HUES6 (cell line): ENCODE measurements around the gene CNPY1.
"Not testable (repeated sequence)": the region's sequence is repeated elsewhere in the genome, so short reads cannot be mapped to it uniquely, and the experiment has no call there.

Experiments
- H3K27ac ChIP-seq: 2 replicates; pipeline ENCODE4 v1.7.0; 2013; ENCODE audit warnings: low read depth, mild to moderate bottlenecking, low read length, inconsistent platforms
- H3K27me3 ChIP-seq: 2 replicates; pipeline ENCODE4 v1.6.1; 2013; ENCODE audit warnings: low read length; ENCODE audit not compliant: control insufficient read depth, insufficient read depth
- H3K36me3 ChIP-seq: 2 replicates; pipeline ENCODE4 v1.6.1; 2013; ENCODE audit warnings: low read length; ENCODE audit not compliant: control insufficient read depth, insufficient read depth
- H3K4me1 ChIP-seq: 2 replicates; pipeline ENCODE4 v1.6.1; 2013; ENCODE audit warnings: low read length; ENCODE audit not compliant: control insufficient read depth, insufficient read depth
- H3K4me3 ChIP-seq: 2 replicates; pipeline ENCODE4 v1.5.1; 2013; ENCODE audit warnings: low read depth, low read length
- H3K9ac ChIP-seq: one replicate; pipeline ENCODE4 v1.6.1; 2013; ENCODE audit warnings: mild to moderate bottlenecking, low read length
- H3K9me3 ChIP-seq: 2 replicates; pipeline ENCODE4 v1.6.1; 2013; ENCODE audit warnings: low read depth, low read length; ENCODE audit not compliant: control insufficient read depth, insufficient read depth

CNPY1 gene

DNA sequence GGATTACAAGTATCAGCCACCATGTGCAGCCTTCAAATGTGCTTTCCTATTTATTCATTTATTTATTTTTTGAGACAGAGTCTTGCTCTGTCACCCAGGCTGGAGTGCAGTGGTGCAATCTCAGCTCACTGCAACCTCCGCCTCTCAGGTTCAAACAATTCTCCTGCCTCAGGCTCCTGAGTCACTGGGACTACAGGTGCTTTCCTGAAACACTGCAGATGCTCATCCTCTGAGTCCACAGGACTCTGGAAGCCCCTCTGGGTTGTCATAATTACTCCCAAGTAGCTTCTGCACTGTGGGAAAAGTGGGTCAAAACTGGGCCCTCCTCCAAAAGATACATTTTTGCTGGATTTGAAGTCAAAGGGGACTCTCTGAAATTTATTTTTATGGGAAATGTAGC lies at the start of gene CNPY1:
Gene CNPY1 (minus strand): TSS at position 111 of the 400 bp plus-strand sequence. CDS start 630 bp downstream, outside the sequence.
- H3K9me3 ChIP-seq, H3K4me3 ChIP-seq, H3K36me3 ChIP-seq, H3K4me1 ChIP-seq, H3K27ac ChIP-seq, H3K27me3 ChIP-seq, H3K9ac ChIP-seq: not testable (repeated sequence)

DNA sequence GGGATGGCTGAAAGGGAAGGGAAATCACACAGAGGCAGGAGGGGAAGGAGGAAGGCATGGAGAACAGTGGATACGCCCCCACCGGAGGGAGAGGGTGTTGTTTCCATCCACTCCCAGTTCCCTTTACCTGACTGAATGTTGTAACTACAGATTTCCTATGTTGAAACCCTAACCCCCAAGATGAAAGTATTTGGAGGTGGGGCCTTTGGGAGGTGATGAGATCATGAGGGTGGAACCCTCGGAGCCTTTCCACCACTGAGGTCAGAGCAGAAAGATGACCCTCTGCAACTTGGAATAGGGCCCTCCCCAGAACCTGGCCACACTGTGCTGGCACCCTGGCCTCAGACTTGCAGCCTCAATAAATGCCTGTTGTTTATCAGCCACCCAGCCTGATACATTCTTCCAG lies 48.6 kb upstream of the CNPY1 start:
- Histone ChIP-seq H3K4me3 (no peak overlapping the region), H3K27me3 (no peaks in the 10 kb centered on the region), H3K9ac (no peak overlapping the region), H3K4me1 (peaks cover 21% of the 10 kb centered on the region), H3K36me3 (no peaks in the 10 kb centered on the region), H3K27ac (no peak overlapping the region), H3K9me3 (no peaks in the 10 kb centered on the region)

DNA sequence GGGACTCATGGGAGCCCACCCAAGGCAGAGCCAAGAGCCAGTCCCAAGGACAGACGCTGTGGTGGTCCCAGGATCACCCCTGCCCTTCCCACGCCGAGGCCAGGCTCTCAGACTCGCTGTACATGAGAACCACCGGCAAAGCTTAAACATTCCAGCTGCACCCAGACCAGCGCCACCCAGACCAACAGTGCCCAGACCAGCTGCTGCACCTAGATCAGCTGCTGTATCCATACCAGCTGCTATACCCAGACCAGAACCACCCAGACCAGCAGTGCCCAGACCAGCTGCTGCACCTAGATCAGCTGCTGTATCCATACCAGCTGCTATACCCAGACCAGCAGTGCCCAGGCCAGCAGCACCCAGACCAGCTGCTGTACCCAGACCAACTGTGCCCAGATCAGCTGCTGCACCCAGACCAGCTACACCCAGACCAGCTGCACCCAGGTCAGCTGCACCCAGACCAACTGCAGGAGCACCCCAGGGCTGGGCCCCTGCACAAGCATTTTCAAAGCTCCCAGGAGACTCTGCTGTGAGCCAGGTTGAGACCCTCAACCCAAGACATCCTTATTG lies 47.9 kb upstream of the CNPY1 start:
- Histone ChIP-seq H3K4me1 (peaks cover 21% of the 10 kb centered on the region), H3K36me3 (no peaks in the 10 kb centered on the region), H3K9me3 (no peaks in the 10 kb centered on the region), H3K9ac (no peak overlapping the region), H3K27ac (no peak overlapping the region), H3K27me3 (no peaks in the 10 kb centered on the region), H3K4me3 (no peak overlapping the region)

DNA sequence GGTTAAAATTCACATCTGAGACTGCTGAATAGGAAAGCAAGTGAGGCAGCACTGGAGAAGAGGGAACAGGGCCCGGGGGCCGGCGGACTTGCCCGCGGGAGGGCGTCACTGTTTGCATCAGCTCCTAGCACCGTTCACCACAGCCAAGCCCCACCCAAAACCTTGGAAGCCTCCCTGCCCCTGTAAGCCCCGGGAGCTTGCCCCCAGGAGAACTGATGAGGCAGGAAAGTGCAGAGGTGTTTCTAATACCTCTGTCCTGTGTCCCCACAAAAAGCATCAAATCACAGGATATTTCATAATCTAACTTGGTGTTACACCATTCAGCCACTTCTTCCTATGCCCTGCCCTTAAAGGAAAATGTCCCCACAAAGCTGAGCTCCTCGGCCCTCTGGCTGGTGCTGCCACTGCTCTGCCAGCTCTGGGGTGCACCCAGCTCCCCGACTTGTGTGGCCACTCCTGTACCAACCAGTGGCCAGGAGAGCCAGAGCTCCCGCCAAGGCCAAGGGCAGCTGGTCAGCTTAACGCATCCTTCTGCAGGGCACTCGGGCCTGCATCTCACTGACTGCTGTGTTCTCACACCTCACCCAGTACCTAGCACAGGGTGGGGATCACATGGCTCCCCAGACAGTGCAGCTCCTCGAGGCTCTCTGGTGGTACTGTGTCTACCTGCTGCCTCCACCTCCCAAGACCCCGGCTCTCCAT lies 47.3 kb upstream of the CNPY1 start:
- H3K4me3 ChIP-seq: no peak overlapping the region
- H3K9ac ChIP-seq: no peak overlapping the region
- no peaks in the 10 kb centered on the region for H3K27me3 ChIP-seq
- no peak overlapping the region for H3K27ac ChIP-seq
- H3K4me1 ChIP-seq: peaks cover 21% of the 10 kb centered on the region
- H3K36me3 ChIP-seq: no peaks in the 10 kb centered on the region
- H3K9me3 ChIP-seq: no peaks in the 10 kb centered on the region

DNA sequence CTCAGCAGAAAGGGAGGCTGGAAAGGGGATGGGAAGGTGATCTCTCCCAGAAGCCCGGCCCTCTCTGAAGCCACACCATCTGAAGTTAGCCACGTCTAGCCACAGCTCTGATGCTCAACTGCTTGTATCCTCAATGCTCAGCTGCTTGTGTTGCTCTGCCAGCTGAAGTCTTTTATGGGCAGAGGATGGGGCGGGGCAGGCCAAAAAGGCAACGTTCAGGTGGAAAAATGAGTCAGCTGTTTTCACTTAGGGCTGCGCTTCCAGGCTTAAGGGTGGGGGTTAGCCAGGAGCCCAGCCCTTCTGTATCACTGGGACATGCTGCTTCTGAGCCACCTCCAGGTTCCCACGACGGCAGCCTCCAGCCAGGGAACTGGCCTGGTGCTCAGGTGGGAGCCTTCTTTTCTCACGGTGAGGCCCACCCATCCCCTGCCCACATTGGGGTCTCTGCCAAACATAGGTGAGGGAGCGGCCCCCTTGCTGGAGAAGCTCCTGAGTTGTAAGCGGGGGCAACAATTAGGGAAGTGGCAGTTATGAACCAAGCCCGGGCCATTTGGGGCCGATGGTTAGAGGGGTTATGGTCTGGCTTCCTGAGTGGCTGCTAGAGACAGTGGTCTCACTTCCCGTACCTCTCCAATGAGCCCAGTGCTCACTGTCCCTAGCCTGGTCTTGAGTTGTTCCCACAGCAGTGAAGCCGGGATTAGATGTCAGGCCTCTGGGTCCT lies 44.9 kb upstream of the CNPY1 start:
- Histone ChIP-seq H3K27ac (no peak overlapping the region), H3K36me3 (no peaks in the 10 kb centered on the region), H3K27me3 (no peaks in the 10 kb centered on the region), H3K9me3 (no peaks in the 10 kb centered on the region), H3K4me1 (peaks cover 21% of the 10 kb centered on the region), H3K4me3 (no peak overlapping the region), H3K9ac (no peak overlapping the region)

DNA sequence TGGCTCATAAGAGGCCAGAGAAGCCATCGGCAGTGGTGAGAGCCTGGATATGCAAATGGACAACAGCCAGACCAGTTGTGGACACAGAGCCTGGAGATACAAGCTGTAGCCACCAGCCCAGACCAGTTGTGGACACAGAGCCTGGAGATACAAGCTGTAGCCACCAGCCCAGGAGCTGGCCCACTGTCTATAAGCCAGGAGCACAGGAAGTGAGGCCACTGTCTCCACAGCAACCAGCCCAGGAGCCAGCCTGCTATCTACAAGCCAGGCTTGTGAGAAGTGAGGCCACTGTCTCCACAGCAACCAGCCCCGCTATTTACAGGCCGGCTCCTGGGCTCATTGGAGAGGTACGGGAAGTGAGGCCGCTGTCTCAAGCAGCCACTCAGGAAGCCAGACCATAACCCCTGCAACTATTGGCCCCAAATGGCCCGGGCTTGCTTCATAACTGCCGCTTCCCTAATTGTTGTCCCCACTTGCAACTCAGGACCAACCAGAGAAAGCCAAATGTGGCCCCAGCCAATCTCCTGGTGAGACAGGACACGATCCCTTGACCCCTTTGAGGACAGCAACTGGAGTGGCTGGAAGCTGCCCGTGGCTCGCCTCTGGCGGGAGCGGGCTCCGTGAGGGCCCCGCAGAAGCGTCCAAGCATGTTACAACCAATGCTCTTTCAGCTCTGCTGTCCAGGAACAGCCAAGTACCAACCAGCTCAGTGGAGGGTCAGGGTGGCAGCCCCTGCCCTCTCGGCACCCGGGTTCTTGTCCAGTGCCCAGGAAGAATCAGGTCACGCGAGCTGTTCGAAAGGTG lies 44.1 kb upstream of the CNPY1 start:
- Histone ChIP-seq H3K9me3 (no peaks in the 10 kb centered on the region), H3K4me1 (peaks cover 21% of the 10 kb centered on the region), H3K4me3 (no peak overlapping the region), H3K27me3 (no peaks in the 10 kb centered on the region), H3K27ac (no peak overlapping the region), H3K9ac (no peak overlapping the region), H3K36me3 (no peaks in the 10 kb centered on the region)

DNA sequence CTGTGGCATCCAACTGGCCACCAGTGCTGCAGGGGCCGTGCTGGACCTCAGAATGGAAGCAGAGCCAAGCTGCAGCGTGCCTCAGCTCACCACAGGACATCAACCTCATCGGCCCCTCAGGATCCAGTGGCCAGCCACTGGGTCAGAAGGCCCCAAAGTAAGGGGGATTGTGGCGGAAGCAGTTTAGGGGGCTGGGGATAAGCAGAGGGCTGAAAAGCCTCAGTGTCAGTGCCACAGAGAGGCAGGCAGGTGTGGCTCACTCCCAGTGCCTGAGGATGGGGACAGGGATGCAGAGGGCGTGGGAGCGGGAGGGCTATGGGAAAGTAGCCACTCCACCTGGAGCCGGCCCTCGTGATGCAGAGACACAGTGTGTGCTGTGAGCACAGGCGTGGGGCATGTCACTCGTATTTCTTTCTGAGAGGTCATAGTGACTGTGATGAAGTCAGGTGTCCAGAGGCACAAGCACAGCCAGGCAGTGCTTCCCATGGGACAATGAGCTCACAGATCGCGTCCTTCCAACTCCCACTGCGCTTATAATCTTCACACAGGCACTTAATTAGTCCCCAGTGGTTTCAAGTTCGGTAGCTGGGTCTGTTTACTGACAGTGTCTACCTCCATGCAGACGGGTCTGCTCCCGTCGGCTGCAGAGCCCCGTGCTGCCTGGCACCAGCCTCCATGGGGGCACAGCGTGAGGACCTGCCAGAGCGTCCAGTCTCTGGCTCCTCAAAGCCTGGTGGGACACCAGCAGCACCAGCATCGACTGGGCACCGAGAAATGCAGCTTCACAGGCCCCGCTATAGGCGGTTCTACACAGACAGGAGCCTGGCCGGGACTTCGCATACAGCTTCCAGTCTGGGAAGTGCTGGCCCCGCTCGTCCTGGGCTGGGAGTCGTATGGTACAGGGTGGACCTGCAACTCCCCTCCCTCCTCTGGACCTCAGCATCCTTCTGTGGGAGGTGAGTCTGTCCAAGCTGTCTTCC lies 42.9 kb upstream of the CNPY1 start:
- no peak overlapping the region for H3K27ac ChIP-seq
- no peaks in the 10 kb centered on the region for H3K9me3 ChIP-seq
- no peaks in the 10 kb centered on the region for H3K36me3 ChIP-seq
- no peak overlapping the region for H3K4me3 ChIP-seq
- H3K4me1 ChIP-seq: peaks cover 11% of the 10 kb centered on the region
- H3K27me3 ChIP-seq: peaks cover 3% of the 10 kb centered on the region; the same call in 1 of the 2 replicates
- no peak overlapping the region for H3K9ac ChIP-seq

DNA sequence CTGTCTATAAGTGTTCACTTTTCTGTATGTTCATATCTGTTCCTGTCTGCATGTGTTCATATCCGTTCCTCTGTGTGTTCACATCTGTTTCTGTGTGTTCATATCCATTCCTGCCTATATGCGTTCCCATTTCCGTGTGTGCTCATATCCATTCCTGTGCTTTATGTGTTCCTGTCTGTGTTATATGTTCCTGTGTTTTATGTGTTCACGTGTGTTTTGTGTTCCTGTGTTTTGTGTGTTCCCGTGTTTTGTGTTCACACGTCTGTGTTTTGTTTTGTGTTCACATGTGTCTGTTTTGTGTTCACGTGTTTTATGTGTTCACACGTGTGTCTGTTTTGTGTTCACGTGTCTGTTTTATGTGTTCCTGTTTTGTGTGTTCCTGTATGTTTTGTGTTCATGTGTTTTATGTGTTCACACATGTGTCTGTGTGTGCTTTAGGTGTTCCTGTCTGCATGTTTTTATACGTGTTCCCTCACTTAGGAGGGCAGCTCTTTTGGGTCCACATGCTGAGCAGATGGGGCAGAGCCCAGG lies 42.2 kb upstream of the CNPY1 start:
- H3K9ac ChIP-seq: no peak overlapping the region
- H3K9me3 ChIP-seq: no peaks in the 10 kb centered on the region
- peaks cover 9% of the 10 kb centered on the region; the same call in 1 of the 2 replicates for H3K27me3 ChIP-seq
- no peaks in the 10 kb centered on the region for H3K36me3 ChIP-seq
- no peak overlapping the region for H3K27ac ChIP-seq
- H3K4me1 ChIP-seq: peaks cover 11% of the 10 kb centered on the region; the same call in 1 of the 2 replicates
- no peak overlapping the region for H3K4me3 ChIP-seq

DNA sequence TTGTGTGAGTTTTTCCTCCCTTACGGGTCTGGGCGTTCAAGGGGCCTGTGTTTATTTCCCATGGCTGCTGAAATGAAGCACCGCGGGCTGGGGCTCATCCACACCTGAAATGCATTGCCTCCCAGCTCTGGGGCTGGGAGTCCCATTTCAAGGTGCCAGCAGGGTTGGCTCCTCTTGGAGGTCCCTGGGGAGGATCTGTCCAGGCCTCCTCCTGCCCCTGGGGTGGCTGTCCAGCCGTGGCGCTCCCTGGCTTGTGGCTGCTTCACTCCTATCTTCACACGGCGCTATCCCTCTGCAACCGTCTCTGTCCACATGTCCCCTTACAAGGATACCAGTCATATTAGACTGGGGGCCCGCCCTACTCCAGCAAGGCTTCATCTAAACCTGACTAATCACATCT lies 41.1 kb upstream of the CNPY1 start:
- Histone ChIP-seq H3K9ac (no peak overlapping the region), H3K27ac (no peak overlapping the region), H3K9me3 (no peaks in the 10 kb centered on the region), H3K4me1 (peaks cover 11% of the 10 kb centered on the region; the same call in 1 of the 2 replicates), H3K27me3 (peaks cover 9% of the 10 kb centered on the region; the same call in 1 of the 2 replicates), H3K4me3 (no peak overlapping the region), H3K36me3 (no peaks in the 10 kb centered on the region)
